Right forelimb (tissue), 1 donor: ENCODE results near the gene AK2.

Experiments
- DNase-seq: peaks from one replicate; pipeline ENCODE4 v3.0.0-alpha.2; 2018

Gene AK2

GRCh38 chr1:33021567-33022431 is 14.9 kb downstream of the AK2 start:
- DNase-seq, result no peak

DNA sequence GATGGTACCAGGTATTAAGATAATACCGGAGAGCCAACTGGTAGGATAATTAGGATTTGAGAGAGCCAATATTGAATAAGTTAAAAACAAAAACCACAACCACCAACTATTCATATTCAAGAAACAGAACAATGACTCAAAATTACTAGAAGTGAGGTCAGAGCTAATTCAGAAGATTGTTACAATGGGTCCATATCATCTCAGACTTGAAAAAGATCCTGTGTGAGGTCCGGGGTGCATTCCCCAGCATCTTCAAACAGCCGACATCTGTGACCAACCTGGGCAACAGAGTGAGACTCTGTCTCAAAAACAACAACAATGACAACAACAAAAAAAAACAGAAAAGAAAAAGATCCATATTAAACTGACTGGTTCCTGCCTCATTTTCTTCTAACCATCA is 18.6 kb downstream of the AK2 start:
- no peak for DNase-seq

DNA sequence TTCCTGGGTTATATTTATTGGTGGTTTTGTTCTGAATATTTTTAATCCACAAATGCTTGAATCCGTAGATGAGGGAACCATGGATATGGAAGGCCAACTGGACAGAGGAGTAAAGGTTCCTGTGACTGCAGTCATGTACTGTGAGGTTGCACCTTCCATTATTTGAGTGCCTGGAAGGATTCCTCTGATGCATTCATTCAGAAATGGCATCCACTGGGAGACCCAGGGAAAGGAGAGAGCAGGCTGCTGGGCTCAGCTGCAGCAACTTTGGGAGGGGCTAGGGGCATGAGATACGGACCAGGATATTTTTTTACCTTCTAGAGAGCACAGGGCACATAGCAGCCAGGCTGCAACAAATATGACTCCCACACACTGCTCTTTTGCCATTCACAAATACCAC is 19.5 kb downstream of the AK2 start:
- no peak for DNase-seq

- no peak for DNase-seq
Observed at GRCh38 chr1:33015216-33015615, 21.5 kb downstream of the AK2 start.

DNA sequence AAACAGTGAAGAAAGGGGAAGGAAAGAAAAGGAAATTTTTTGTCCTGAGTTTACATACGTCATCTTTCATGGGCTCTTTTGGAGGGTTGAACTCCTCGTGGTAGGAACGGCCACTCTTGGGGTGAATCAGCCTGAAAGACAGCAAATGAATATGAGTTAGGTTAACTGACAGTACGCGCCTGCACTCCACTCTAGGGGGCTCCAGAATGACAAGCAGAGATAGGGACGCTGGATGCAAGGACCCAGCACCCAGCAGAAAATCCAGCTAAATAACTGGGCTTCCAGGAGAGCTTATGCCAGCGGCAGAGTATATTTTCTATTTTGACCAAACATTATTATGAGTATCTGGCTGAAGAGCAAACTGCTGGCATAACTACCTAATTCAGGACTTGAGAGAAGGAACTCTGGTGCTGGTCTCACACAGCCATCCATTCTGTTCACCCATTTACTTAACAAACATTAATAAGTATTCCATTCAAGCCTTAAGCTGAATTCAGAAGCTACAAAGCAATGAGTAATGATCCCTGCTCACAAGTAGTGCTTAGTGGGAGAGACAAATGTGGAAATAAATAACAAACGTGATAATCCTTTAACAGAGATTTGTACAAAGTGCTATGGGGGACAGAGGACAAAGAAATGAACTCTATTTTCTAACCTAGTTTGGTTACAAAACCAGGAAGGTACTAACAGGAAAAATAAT is 22.1 kb downstream of the AK2 start:
- no peak for DNase-seq

DNA sequence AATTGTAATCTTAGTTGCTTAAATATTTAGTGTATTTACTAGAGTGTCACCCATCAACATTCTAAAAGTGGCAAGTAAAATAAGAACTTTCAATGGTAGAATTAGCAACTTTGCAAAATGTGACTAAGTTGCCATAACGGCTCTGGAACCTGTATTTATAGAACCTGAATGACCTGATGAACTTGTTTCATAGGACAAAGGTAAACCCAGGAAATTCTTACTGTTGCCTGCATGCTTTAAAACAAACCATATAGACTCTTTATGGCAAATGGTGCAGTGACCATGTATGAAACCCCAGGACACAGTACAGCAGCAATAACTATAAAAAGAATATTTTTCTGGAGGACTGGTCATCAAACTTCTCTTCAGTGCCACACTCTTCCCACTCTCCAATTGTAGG is 22.9 kb downstream of the AK2 start:
- no peak for DNase-seq

DNA sequence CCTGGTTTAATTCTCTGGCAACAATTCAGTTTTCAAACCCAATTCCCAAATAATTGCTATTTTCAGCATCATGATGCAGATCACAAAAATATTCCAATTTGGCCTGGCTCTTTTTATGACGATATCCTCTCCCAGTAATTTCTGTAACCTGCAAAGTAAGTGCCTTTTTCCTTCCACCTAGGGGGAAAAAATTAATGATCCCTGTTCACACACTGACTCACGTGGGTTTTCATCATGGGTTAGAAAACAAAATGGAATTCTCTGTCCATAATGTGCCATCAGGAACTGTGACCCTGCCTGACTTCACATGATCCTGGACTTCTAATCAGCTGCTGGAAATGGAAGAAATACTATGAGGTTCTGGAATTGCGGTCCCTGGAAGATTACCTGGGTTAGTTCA is 24.5 kb downstream of the AK2 start:
- no peak for DNase-seq

DNA sequence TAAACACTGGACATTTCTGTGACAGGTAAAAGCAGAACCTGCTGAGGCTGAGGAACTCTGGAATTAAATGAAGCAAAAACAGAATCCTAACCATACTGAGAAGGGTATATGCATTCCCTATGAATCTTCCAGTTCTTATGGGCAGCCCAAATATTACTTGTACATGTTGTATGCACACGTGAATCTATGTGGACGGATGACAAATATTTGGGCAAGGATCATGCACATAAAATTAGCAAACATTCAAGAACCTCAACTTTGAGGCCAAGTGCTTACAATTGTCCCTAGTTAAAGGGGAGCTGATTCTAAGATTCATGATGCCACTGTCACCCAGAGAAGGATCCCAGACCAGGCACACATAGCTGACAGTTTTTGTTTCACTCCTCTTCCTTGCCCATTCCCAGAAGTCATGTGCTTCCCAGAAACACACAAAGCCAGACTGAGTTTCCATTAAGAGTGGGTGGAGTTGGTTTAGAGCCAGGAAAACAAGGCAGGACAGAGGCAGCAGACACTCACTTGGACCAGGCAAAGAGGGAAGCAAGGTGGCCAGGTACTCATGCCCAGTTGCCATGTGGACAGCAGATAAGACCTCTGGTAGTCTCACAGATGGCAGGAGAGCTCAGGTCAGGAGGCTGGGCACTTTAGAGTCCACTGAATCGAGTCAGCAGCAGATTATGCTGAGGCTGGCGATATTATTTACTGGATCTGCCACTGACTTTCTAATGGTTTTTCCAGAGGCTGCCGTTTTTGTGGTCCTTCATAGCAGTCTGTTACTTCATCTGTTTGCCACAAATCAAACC is 25.6 kb downstream of the AK2 start:
- peak; percentile 72 for DNase-seq

- no peak for DNase-seq
Observed at GRCh38 chr1:33009561-33009960, 27.1 kb downstream of the AK2 start.

GRCh38 chr1:33008051-33008914 is 28.4 kb downstream of the AK2 start:
- DNase-seq, result no peak

DNA sequence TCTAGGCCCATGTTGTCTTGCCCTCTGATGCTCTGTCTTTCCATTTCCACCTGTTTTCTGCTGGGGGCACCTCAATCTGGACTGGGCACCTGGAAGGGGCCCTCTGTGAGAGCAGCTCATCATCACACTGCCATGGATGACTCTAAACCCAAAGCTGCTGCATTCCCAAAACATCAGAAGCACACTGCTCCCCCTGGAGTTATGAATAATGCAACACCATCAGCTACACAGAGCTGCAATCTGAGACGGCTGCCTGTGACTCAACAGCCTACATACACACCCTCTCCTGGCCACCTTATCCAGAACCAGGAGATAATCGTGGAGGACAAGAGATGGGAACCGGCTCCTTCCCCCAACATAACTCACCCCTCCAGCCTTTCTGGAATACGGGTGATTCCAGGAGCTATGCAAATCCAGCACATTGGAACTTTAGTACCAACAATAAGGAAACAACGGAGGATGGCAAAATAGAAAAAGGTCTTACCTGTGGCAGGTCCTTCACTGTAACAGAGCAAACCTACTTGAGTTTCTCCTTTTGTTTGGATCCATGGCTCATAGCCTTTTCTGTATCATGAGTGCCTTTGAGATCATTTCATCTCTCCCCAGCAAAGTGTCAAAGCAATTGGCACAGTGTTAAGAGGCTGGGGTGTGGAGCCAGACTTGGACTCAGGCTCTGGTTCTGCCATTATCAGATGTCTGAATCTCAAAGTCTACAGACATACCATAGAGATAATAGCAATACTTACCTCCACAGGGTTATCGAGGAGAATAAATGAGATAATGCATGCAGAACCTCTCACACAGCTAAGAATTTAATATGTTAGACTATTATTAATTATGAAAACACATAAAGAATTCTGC is 29.3 kb downstream of the AK2 start:
- no peak for DNase-seq

GRCh38 chr1:33005838-33006421 is 30.8 kb downstream of the AK2 start:
- DNase-seq, result no peak

- no peak for DNase-seq
Observed at GRCh38 chr1:33005117-33005837, 31.4 kb downstream of the AK2 start.

DNA sequence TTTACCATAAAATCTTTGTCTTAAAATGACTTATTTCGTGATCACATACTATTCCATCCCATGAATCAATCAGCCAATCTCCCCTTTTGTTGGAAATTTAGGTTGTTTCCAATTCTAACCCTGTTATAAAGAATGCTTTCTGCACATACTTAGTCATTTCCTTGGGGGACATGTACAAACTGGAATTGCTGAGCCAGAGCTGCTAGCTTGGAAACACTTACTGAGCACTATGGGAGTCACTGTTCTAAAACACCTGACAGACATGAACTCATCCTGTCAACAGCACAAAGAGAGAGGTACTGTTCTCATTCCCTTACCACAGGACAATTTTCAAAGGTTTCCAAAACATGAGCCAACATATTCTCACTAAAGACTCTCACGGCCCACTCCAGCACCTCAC is 32.1 kb downstream of the AK2 start:
- DNase-seq, result no peak

DNA sequence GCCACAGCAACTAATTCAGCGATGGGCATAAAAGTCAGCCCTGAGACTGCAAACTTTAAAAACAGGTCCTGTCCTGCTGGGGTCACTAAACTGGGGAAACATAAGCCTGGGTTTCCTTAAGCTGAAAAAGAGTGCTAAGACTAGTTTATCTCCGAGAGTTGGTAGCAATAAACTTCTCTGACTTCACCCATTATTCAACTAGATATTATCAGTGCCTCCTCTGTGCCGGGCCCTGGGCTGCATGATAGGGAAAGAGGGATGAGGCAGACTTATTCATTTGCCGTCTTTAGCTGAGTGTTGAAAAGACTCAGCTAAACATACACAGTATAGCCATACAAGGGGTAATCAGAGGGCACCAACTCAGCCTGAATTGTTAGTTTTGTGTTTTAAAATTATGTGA is 33.0 kb downstream of the AK2 start:
- DNase-seq, result no peak

DNA sequence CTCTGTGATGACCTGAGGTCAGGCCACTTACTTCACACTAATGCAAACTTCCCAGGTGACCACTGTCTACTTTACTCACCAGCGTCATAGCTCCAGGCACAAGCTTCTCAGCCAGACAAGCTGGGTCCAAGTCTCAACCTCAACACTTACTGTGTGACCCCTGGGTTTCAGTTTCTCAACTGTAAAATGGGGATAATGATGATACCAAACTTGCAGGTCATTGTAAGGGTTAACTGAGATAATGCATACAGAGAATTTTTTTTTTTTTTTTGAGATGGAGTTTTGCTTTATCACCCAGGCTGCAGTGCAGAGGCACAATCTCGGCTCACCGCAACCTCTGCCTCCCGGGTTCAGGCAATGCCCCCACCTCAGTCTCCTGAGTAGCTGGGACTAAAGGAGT is 34.7 kb downstream of the AK2 start:
- DNase-seq, result no peak

DNA sequence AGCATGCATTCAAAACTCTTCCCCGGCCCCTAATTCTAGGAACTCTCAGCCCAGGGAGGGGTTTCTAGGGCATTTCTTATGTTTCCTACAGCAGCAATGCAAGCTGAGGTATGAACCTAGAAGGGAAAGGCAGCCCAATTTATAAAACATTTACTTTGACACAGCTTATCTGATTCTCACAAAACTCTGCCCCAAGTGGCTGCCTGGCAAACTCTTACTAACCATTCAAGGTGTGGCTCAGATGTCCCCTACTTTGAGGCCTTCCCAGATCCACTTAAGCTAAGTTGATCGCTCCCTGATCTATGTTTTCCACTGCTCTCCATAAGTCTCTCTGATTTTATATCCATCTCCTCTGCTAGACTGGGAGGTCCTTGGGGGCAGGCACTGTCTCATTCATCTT is 35.4 kb downstream of the AK2 start:
- DNase-seq, result no peak

DNA sequence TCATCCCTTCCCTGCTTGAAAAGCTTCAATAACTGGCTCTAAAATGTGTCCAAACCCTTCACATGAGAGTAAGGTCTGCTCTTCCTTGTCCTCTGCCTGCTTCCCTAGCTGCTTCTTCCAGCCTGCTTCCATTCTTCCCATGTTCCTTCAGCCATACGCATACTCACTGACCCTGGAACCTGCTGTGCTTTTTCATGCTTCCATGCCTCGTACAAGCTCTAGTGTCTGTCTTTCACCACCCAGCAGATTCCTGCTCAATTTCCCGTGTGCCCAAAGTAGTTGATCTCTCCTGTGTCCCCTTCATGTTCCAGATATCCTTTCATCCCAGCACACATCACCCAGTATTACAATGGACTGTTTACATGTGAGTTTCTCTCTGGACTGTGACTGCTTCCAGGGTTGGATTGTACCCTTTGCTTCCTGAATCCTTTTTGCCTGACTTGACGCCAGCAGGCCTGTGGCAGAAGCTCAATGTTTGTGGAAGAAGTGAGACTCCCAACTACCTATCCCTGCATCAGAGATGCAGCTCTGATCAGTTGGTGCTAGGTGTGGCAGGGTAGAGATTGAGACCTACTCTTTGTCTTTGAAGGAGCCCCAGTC is 36.2 kb downstream of the AK2 start:
- DNase-seq, result no peak

DNA sequence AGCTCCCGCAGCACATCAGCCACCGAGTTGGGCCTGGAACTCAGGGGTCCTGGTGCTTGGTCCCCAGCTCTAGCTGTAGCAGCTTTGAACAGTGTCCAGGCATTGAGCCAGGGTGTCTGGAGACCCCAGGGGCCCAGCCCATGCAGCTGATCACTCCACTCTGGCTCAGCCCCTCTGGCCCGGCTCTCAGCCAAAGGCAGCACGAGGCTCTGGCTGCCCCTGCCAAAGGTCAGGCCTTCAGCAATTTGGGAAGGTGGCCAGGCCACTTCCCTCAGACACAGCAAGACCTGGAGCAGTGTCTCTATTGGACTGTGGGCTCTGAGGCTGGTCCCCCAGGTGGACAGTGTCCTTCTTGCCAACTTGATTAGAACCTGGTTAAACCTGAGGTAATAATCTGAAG is 37.7 kb downstream of the AK2 start:
- DNase-seq, result no peak

DNA sequence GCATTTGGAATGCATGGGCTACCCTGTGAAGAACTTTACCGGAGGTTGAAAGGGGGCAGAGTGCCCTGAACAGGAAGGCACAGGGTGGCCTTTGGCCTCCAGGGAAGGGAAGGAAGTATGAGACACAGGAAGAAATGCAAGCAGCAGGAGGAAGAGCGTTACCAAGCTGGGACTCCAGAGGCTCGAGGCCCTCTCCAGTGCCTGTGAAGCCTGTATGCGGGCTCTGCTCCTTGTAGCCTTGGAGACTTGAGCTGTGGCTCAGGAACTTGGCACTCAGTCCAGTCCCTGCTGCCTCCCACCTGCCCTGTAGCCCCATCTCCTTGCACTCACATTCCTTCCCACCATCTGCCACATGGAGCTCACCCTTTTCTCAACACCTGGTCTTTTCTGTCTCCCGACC is 38.6 kb downstream of the AK2 start:
- DNase-seq, result no peak
